Fibroblast of lung (primary cell): ENCODE results near the gene SPI1.

Source experiments
- EZH2 ChIP-seq: IDR thresholded peaks from 2 replicates; pipeline ENCODE4 v1.5.1; 2012; ENCODE audit warnings: low read length, control low read depth, mild to moderate bottlenecking; ENCODE audit errors: missing control alignments
- TF ChIP-seq, protein P1 (sequence below), 2 donors: IDR thresholded peaks in 1 of 2; conservative IDR thresholded peaks in 1 of 2; 1 replicate in 1 of 2; 2 replicates in 1 of 2; pipeline ENCODE4 v1.5.1; 2011 to 2012; ENCODE audit warnings: low read length in 2 of 2, control low read depth in 1 of 2, inconsistent platforms in 1 of 2, low read depth in 1 of 2, mild to moderate bottlenecking in 1 of 2

DNA sequence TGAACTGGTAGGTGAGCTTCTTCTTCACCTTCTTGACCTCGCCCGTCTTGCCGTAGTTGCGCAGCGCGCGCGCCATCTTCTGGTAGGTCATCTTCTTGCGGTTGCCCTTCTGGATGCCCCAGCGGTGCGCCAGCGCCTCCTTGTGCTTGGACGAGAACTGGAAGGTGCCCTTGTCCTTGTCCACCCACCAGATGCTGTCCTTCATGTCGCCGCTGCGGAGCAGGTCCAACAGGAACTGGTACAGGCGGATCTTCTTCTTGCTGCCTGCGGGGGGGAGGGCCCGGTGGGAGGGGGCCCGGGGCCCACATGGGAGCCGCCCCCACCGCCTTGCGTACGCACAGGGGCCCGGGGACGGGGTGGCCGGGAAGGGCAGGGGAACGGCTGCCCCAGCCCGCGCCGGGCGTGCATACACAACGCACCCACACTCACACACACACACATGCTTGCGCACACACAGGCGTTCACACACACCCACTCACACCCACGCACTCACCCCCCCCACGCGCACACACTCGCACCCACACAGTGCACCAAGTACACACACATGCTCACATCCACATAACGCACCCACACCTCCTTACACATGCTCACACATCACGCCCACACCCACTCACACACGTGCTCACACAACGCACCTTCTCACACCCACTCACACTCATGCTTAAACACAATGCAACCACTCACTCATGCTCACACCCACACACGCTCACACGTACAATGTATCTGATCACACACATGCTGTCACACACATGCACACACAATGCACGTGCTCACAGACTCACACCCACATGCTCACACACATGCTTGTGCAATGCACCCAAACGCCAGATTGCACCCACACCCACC is 22.8 kb downstream of the SPI1 start:
- TF ChIP-seq, protein P1, sequence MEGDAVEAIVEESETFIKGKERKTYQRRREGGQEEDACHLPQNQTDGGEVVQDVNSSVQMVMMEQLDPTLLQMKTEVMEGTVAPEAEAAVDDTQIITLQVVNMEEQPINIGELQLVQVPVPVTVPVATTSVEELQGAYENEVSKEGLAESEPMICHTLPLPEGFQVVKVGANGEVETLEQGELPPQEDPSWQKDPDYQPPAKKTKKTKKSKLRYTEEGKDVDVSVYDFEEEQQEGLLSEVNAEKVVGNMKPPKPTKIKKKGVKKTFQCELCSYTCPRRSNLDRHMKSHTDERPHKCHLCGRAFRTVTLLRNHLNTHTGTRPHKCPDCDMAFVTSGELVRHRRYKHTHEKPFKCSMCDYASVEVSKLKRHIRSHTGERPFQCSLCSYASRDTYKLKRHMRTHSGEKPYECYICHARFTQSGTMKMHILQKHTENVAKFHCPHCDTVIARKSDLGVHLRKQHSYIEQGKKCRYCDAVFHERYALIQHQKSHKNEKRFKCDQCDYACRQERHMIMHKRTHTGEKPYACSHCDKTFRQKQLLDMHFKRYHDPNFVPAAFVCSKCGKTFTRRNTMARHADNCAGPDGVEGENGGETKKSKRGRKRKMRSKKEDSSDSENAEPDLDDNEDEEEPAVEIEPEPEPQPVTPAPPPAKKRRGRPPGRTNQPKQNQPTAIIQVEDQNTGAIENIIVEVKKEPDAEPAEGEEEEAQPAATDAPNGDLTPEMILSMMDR (conservative IDR thresholded peaks at IDR 0.05 in 1 of 2, IDR thresholded peaks at IDR 0.05 in 1 of 2; ENCODE audit: low read depth in 1 of 2, low read length in 2 of 2) = peak; percentile 87 to 98
- TF ChIP-seq EZH2 = no peak
